ENCODE data around the gene SFMBT2.

GRCh38 chr10:7196284-7196683 lies 214.6 kb downstream of the SFMBT2 start:
- TF ChIP-seq EZH2 (conservative IDR thresholded peaks at IDR 0.05; ENCODE audit: low read depth, low read length) (no peak), U2AF2 (IDR thresholded peaks at IDR 0.05; ENCODE audit: low read depth, low read length) (no peak), ZFP90 (CRISPR knock-in tag; IDR thresholded peaks at IDR 0.05; ENCODE audit: borderline replicate concordance) (no peak), POLR2AphosphoS5 (IDR thresholded peaks at IDR 0.05; ENCODE audit: low read depth, low read length) (no peak)

All from HepG2 (cell line).